ENCODE data around the gene PRSS22.

DNA sequence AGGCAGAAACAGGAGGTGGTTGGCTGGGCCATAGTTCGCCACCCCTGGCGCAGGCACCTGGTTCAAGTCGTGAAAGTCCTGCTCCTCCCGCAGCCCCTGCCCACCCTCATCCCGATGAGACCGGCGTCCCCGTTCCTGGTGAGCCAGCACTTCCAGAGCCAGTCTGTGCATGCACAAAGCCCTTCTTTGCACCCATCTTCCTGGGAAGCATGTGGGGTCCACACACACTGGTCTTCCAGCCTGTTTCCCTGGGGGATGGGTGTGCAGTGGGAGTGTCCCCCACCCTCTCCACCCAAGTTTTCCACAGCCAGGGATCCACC lies 29.5 kb downstream of the PRSS22 start:
- TF ChIP-seq CTCF (IDR thresholded peaks at IDR 0.05) (no peak), ZNF396 (CRISPR knock-in tag; IDR thresholded peaks at IDR 0.05; ENCODE audit: borderline replicate concordance) (no peak), MXD4 (CRISPR knock-in tag; IDR thresholded peaks at IDR 0.05; ENCODE audit: borderline replicate concordance) (no peak)

All from WTC11 (cell line).